ENCODE measurements around the gene LMO2.

LMO2 gene

GRCh38 chr11:33907421-33907820 lies 15.5 kb upstream of the LMO2 start:
- H3F3A ChIP-seq (ENCODE audit: insufficient read depth): no peaks in the 10 kb centered on the region
- H3K27me3 ChIP-seq (ENCODE audit: low read length): no peaks in the 10 kb centered on the region
- H3K4me3 ChIP-seq (ENCODE audit: insufficient read depth, low read length, poor library complexity, severe bottlenecking): no peak overlapping the region
- H3K9ac ChIP-seq (ENCODE audit: low read length): no peak overlapping the region
- no peaks in the 10 kb centered on the region for H4K20me1 ChIP-seq (ENCODE audit: low read depth, low read length)
- no peaks in the 10 kb centered on the region for H3K9me3 ChIP-seq (ENCODE audit: insufficient read depth, low read length)
- no peak overlapping the region for H3K4me2 ChIP-seq (ENCODE audit: low read depth, low read length, poor library complexity, severe bottlenecking)
- H3K36me3 ChIP-seq (ENCODE audit: low read length): no peaks in the 10 kb centered on the region
- H3K27ac ChIP-seq (ENCODE audit: low read depth, low read length): no peak overlapping the region
- no peaks in the 10 kb centered on the region for H3K9me2 ChIP-seq (replicated peaks; ENCODE audit: insufficient read depth, low read length)
- TF ChIP-seq EZH2phosphoT487 (conservative IDR thresholded peaks at IDR 0.05; ENCODE audit: low read length) (no peak), CTCF (IDR thresholded peaks at IDR 0.05; ENCODE audit: insufficient read depth, low read length, poor library complexity, severe bottlenecking) (no peak)
- H3K79me2 ChIP-seq (ENCODE audit: insufficient read depth, low read length): no peaks in the 10 kb centered on the region
- H2AFZ ChIP-seq (ENCODE audit: low read depth, low read length, severe bottlenecking): no peak overlapping the region

DNA sequence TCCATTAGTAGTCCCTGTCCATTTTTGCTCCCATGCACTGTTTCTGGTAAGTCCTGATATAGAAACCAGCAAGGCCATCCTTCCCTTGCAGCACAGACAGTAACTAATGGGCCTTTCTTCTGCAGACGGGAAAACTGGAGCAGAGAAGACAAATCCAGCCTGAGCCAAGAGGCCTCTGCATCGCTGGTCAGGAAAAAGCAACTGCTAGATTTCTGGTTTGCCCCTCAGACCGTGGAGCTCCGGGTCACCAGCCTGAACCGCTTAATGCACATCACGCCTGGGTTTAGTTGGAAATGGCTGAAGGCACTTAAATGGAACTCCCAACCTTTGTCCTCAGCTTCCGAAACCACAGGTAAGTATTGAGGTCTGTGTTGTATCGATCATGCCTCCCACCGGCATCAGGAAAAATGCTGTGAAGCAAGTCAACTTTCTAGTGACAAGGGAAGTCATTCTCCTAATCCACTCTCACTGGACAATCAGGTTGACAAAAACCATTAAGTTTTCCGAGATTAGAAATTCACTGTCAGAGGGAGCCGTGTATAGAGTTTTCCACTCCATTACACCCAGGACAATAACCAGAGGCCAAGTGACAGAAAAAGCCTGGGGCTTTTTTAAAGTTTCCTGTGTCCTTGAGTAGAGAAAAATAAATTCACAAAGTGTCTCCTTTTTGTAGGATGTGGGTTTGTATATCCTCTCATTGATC lies 14.8 kb upstream of the LMO2 start:
- Histone ChIP-seq H4K20me1 (ENCODE audit: low read depth, low read length) (no peaks in the 10 kb centered on the region), H3K27me3 (ENCODE audit: low read length) (no peaks in the 10 kb centered on the region), H3K9me3 (ENCODE audit: insufficient read depth, low read length) (no peaks in the 10 kb centered on the region), H3K36me3 (ENCODE audit: low read length) (no peaks in the 10 kb centered on the region), H3F3A (ENCODE audit: insufficient read depth) (no peaks in the 10 kb centered on the region), H3K4me3 (ENCODE audit: insufficient read depth, low read length, poor library complexity, severe bottlenecking) (no peak overlapping the region), H3K9ac (ENCODE audit: low read length) (no peak overlapping the region), H3K4me2 (ENCODE audit: low read depth, low read length, poor library complexity, severe bottlenecking) (no peak overlapping the region), H2AFZ (ENCODE audit: low read depth, low read length, severe bottlenecking) (no peak overlapping the region), H3K79me2 (ENCODE audit: insufficient read depth, low read length) (no peaks in the 10 kb centered on the region), H3K9me2 (replicated peaks; ENCODE audit: insufficient read depth, low read length) (no peaks in the 10 kb centered on the region), H3K27ac (ENCODE audit: low read depth, low read length) (no peak overlapping the region)
- TF ChIP-seq EZH2phosphoT487 (conservative IDR thresholded peaks at IDR 0.05; ENCODE audit: low read length) (no peak), CTCF (IDR thresholded peaks at IDR 0.05; ENCODE audit: insufficient read depth, low read length, poor library complexity, severe bottlenecking) (no peak)

DNA sequence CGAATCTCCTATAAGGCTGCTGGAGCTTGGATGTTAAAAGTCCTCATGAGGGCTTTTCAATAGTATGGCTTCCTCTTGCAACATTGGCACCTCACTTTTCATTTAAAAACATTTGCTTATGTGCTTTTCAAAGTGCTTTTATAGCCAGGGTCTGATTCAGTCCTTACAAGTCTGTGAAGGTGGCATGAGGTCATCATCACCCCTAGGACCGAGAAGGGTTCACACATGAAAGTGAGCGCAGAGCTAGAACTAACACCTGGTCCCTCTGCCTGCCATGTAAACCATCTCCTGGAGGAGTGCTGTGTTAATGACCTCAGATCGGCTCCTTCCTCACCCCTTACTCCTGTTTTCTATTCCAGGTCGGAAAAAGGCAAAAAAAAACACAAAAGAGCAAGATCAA lies 12.2 kb upstream of the LMO2 start:
- Histone ChIP-seq H3K27ac (ENCODE audit: low read depth, low read length) (no peak overlapping the region), H3K27me3 (ENCODE audit: low read length) (no peaks in the 10 kb centered on the region), H3K9me3 (ENCODE audit: insufficient read depth, low read length) (no peaks in the 10 kb centered on the region), H3K9me2 (replicated peaks; ENCODE audit: insufficient read depth, low read length) (no peaks in the 10 kb centered on the region), H3K36me3 (ENCODE audit: low read length) (no peaks in the 10 kb centered on the region), H3F3A (ENCODE audit: insufficient read depth) (no peaks in the 10 kb centered on the region), H2AFZ (ENCODE audit: low read depth, low read length, severe bottlenecking) (no peak overlapping the region), H3K79me2 (ENCODE audit: insufficient read depth, low read length) (no peaks in the 10 kb centered on the region), H3K9ac (ENCODE audit: low read length) (no peak overlapping the region), H4K20me1 (ENCODE audit: low read depth, low read length) (no peaks in the 10 kb centered on the region), H3K4me2 (ENCODE audit: low read depth, low read length, poor library complexity, severe bottlenecking) (no peak overlapping the region), H3K4me3 (ENCODE audit: insufficient read depth, low read length, poor library complexity, severe bottlenecking) (no peak overlapping the region)
- TF ChIP-seq EZH2phosphoT487 (conservative IDR thresholded peaks at IDR 0.05; ENCODE audit: low read length) (no peak), CTCF (IDR thresholded peaks at IDR 0.05; ENCODE audit: insufficient read depth, low read length, poor library complexity, severe bottlenecking) (no peak)
